PC-9 (cell line): ENCODE measurements around the gene C17orf113. TPM values are rescaled to one million over a fixed set of nuclear protein-coding genes. Genes with fewer than 3 reads are reported as not detected.

Experiments used
- BruUV-seq: library from RNA; stranded (reverse); fragments of 400-500 nt; replicated peaks from 2 replicates; lab custom pipeline; 2021; lab: Mats Ljungman, UMichigan
- CTCF ChIA-PET: fragments of 300-600 bp; sonication (Branson Sonifier 250); formaldehyde crosslinking; loops from one replicate; lab custom pipeline; 2022; ENCODE audit warnings: antibody characterized with exemption; lab: Charles Lee
- POLR2A ChIA-PET: fragments of 300-600 bp; sonication (Branson Sonifier 250); formaldehyde crosslinking; loops from one replicate; lab custom pipeline; 2022; ENCODE audit warnings: antibody characterized with exemption; ENCODE audit not compliant: unreplicated experiment; lab: Charles Lee
- DNase-seq, 2 experiments: peaks; one replicate each; pipeline versions ENCODE4 v3.0.0 to v3.0.0-alpha.2; 2015 to 2022; ENCODE audit warnings: mixed read lengths in 1 of 2
- H2AFZ ChIP-seq: fragments of 200-600 bp; sonication (generic); 2 replicates; pipeline ENCODE4 v1.8.1; 2017; ENCODE audit warnings: antibody characterized with exemption
- H3F3A ChIP-seq: fragments of 200-600 bp; sonication (generic); 2 replicates; pipeline ENCODE4 v1.8.1; 2017; ENCODE audit warnings: antibody characterized with exemption, mild to moderate bottlenecking, low read depth; ENCODE audit not compliant: insufficient read depth
- H3K27ac ChIP-seq: fragments of 200-600 bp; sonication (generic); 2 replicates; pipeline ENCODE4 v1.6.1; 2016; ENCODE audit warnings: mixed run types
- H3K27me3 ChIP-seq: fragments of 200-600 bp; sonication (generic); 2 replicates; pipeline ENCODE4 v1.6.1; 2016; ENCODE audit warnings: low read depth, mixed run types; ENCODE audit not compliant: insufficient read depth
- H3K36me3 ChIP-seq: fragments of 200-600 bp; sonication (generic); 2 replicates; pipeline ENCODE4 v1.6.1; 2016; ENCODE audit warnings: low read depth, mixed run types
- H3K4me1 ChIP-seq: fragments of 200-600 bp; sonication (generic); replicated peaks from 2 replicates; pipeline ENCODE4 v1.6.1; 2016; ENCODE audit warnings: mixed run types; ENCODE audit not compliant: insufficient read depth
- H3K4me2 ChIP-seq: fragments of 200-600 bp; sonication (generic); 2 replicates; pipeline ENCODE4 v1.6.1; 2017; ENCODE audit warnings: mixed run types
- H3K4me3 ChIP-seq: fragments of 200-600 bp; sonication (generic); 2 replicates; pipeline ENCODE4 v1.6.1; 2016; ENCODE audit warnings: mixed run types
- H3K79me2 ChIP-seq: fragments of 200-600 bp; sonication (generic); 2 replicates; pipeline ENCODE4 v1.6.1; 2017; ENCODE audit warnings: low read depth, mixed run types
- H3K9me2 ChIP-seq: fragments of 200-600 bp; sonication (generic); 2 replicates; pipeline ENCODE4 v1.8.1; 2017; ENCODE audit warnings: mild to moderate bottlenecking; ENCODE audit not compliant: insufficient read depth
- H3K9me3 ChIP-seq: fragments of 200-600 bp; sonication (generic); 2 replicates; pipeline ENCODE4 v1.8.1; 2016; ENCODE audit warnings: low read depth; ENCODE audit not compliant: insufficient read depth
- H4K20me1 ChIP-seq: fragments of 200-600 bp; sonication (generic); 2 replicates; pipeline ENCODE4 v1.8.1; 2017; ENCODE audit not compliant: insufficient read depth
- EZH2 ChIP-seq: fragments of 200-600 bp; sonication (generic); IDR thresholded peaks from 2 replicates; pipeline ENCODE4 v1.8.0; 2017; ENCODE audit warnings: antibody characterized with exemption, low read depth
- intact Hi-C: fragments of 100-400 bp; cut with micrococcal nuclease; formaldehyde crosslinking; loops from one replicate; pipeline ENCODE4 v1.10.0; 2022; ENCODE audit not compliant: unreplicated experiment
- total RNA-seq: library from RNA; stranded (reverse); gene quantifications from 2 replicates; pipeline ENCODE4 v1.2.3, GENCODE V29; 2021
- TF ChIP-seq, protein P1 (sequence below): fragments of 200-600 bp; sonication (generic); conservative IDR thresholded peaks from 2 replicates; pipeline ENCODE4 v1.6.1; 2017; ENCODE audit warnings: mixed run types, antibody characterized with exemption, mild to moderate bottlenecking, moderate library complexity

The C17orf113 gene
- total RNA-seq, 1 experiment from 2014 or later, result 3.4 TPM

DNA sequence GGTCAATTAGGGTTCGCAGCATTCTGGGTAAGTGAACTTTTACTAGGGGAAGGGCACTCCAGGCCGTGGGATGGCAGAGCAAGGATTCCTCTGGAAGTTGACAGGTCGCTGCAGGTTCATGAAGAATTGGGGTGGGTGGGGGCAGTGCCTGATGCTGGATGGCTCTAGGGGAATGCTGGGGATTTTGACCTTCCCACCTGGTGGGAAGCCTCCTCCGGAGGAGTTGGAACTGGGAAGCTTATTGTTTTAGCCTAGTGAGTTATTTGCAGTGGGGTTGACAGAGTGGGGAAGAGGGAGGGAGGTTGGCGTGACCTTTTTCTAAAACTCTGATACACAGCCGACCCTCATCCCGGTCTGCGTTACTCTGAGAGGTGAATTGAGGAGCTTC is 606 bp upstream of the C17orf113 start:
- no peak for DNase-seq
- no peaks in the 10 kb centered on the region for H3K79me2 ChIP-seq
- H3K4me1 ChIP-seq, result 0 out of 2 replicates have a peak, but pooled peaks cover 3% of the 10 kb centered on the region
- H3K4me2 ChIP-seq, result peak overlapping the region; percentile 88
- H2AFZ ChIP-seq, result peak overlapping the region; percentile 76; the same call in 1 of the 2 replicates
- no peaks in the 10 kb centered on the region for H3F3A ChIP-seq
- intact Hi-C loops, result loop anchor here (5.0 kb wide), 1 partner anchor 51 kb away; no protein-coding TSS in a partner anchor
- H3K9me2 ChIP-seq, result no peaks in the 10 kb centered on the region
- no peaks in the 10 kb centered on the region for H3K9me3 ChIP-seq
- CTCF ChIA-PET, result interaction anchor here (0.6 kb wide), 2 partner anchors 87 to 132 kb away, joined by 3 to 4 read pairs; partner anchors contain the start of gene ACLY
- no peaks in the 10 kb centered on the region for H4K20me1 ChIP-seq
- H3K27me3 ChIP-seq, result peaks cover 27% of the 10 kb centered on the region; the same call in 1 of the 2 replicates
- peak overlapping the region; percentile 64; the same call in 1 of the 2 replicates for H3K4me3 ChIP-seq
- TF ChIP-seq EZH2, result no peak
- TF ChIP-seq, protein P1, sequence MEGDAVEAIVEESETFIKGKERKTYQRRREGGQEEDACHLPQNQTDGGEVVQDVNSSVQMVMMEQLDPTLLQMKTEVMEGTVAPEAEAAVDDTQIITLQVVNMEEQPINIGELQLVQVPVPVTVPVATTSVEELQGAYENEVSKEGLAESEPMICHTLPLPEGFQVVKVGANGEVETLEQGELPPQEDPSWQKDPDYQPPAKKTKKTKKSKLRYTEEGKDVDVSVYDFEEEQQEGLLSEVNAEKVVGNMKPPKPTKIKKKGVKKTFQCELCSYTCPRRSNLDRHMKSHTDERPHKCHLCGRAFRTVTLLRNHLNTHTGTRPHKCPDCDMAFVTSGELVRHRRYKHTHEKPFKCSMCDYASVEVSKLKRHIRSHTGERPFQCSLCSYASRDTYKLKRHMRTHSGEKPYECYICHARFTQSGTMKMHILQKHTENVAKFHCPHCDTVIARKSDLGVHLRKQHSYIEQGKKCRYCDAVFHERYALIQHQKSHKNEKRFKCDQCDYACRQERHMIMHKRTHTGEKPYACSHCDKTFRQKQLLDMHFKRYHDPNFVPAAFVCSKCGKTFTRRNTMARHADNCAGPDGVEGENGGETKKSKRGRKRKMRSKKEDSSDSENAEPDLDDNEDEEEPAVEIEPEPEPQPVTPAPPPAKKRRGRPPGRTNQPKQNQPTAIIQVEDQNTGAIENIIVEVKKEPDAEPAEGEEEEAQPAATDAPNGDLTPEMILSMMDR, result no peak; the same call in 1 of the 2 replicates
- POLR2A ChIA-PET, result interaction anchor here (0.6 kb wide), 1 partner anchor 355 kb away, joined by 4 read pairs; no protein-coding TSS in a partner anchor
- H3K27ac ChIP-seq, result no peak overlapping the region
- no peaks in the 10 kb centered on the region for H3K36me3 ChIP-seq
- BruUV-seq, result no TSS peak

DNA sequence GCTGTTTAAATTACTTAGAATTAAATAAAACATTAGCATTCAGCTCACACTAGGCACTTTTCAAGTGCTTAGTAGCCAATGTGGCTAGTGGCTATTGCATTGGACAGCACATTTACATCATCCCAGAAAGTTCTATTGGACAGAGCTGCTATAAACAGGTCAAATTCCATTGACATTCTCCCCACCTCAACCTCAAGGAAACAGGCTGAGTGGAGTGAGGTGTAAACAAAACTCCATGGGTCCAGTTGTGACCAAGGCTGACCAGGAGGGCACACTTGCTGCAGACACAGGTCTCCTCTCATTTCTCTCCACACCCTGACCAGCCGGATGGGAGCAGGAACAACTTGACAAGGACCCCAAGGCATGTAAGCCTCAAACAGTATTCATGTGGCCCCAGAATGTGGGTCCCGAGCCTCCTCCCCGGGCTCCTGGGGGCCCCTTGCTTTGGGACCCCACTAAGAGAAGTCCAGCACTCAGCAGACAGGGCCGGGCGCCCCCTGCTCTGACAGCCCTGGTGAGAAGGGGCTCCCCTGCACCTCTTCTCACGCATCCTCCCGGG is 488 bp downstream of the C17orf113 start:
- DNase-seq, result no peak
- Histone ChIP-seq H3K79me2 (no peaks in the 10 kb centered on the region), H3K9me3 (no peaks in the 10 kb centered on the region), H3K36me3 (no peaks in the 10 kb centered on the region), H3K27ac (no peak overlapping the region), H3K4me1 (0 out of 2 replicates have a peak, but pooled peaks cover 3% of the 10 kb centered on the region), H2AFZ (peak overlapping the region; percentile 93), H3K27me3 (peaks cover 22% of the 10 kb centered on the region; the same call in 1 of the 2 replicates), H3K4me3 (peak overlapping the region; percentile 64), H3F3A (no peaks in the 10 kb centered on the region), H3K4me2 (peak overlapping the region; percentile 92), H4K20me1 (no peaks in the 10 kb centered on the region), H3K9me2 (no peaks in the 10 kb centered on the region)
- intact Hi-C loops, result loop anchor here (5.0 kb wide), 1 partner anchor 52 kb away; no protein-coding TSS in a partner anchor
- BruUV-seq, result TSS peak; percentile 49
- POLR2A ChIA-PET, result no interaction called here
- TF ChIP-seq, protein P1, result no peak; the same call in 1 of the 2 replicates
- TF ChIP-seq EZH2, result no peak
- CTCF ChIA-PET, result interaction anchor here (1.3 kb wide), 1 partner anchor 32 kb away, joined by 3 read pairs; no protein-coding TSS in a partner anchor

GRCh38 chr17:42047343-42047742 is 3.1 kb downstream of the C17orf113 start:
- no peaks in the 10 kb centered on the region for H3K27me3 ChIP-seq
- H3K4me2 ChIP-seq, result no peak overlapping the region
- H3F3A ChIP-seq, result no peaks in the 10 kb centered on the region
- no peak for DNase-seq
- H3K79me2 ChIP-seq, result no peaks in the 10 kb centered on the region
- H3K9me2 ChIP-seq, result no peaks in the 10 kb centered on the region
- BruUV-seq, result no TSS peak
- TF ChIP-seq EZH2, result no peak
- TF ChIP-seq, protein P1, result no peak
- H4K20me1 ChIP-seq, result no peaks in the 10 kb centered on the region
- intact Hi-C loops, result no loop called here
- CTCF ChIA-PET, result no interaction called here
- POLR2A ChIA-PET, result no interaction called here
- no peak overlapping the region for H2AFZ ChIP-seq
- no peaks in the 10 kb centered on the region for H3K36me3 ChIP-seq
- no peaks in the 10 kb centered on the region for H3K9me3 ChIP-seq
- 0 out of 2 replicates have a peak, but pooled peaks cover 3% of the 10 kb centered on the region for H3K4me1 ChIP-seq
- no peak overlapping the region for H3K4me3 ChIP-seq
- no peak overlapping the region for H3K27ac ChIP-seq
